ENCODE measurements around the gene LNP1. TPM values are rescaled to one million over a fixed set of nuclear protein-coding genes. Genes with fewer than 3 reads are reported as not detected.
"Not testable (repeated sequence)": the region's sequence is repeated elsewhere in the genome, so short reads cannot be mapped to it uniquely, and the experiment has no call there.

The LNP1 gene, protein sequence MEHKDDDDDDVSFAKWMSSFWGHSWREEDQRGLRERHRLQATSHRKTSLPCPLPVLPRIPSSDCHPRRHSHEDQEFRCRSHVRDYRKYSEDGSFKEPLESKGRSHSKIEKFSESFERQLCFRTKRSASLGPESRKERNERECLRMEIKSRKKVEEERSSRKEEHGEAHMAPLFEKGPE
- total RNA-seq, result 2.1 and 2.6 TPM in 2 replicates

DNA sequence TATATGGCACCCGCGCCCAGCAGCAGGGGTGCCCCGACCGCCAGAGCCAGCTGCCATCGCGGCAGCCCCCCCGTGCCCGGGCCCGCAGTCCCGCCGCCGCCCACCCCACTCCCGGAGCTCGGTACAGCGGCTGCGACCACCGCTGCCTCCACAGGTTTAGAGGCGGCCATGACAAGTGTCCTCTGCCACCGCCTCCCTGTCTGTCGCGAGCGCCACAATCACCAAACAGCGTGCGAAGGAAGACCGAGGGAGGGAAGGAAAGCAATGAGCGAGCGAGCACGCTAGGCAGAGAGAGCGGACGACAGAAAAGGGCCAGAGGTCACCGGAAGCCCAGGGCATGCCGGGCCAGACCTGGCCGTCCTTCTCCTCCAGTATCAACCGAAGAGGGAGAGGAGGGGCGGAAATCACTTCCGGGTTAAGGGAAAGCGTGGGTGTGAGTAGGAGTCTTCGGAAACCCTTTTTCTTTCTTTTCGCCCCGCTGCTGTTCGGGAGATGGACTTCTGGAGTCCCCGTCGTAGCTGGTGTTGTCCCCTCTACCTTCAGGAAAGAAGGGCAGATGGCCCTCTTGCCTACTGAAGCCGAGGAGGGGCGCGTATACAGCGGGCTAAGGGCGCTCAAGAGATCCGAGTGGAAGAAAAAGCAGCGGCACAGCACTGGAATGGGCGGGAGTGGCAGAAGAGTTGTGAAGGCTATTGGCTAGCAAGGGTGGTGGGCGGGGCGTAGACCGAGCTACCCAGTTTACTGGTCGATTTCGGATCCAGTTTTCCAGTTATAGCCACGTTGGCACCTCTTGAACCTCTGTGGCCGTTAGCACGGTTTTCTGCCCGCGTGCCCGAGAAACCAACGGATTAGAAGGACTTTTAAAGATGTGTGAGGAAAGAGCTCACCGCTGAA lies at the start of gene LNP1, which contains the start of gene TOMM70:
Gene LNP1, plus strand, starts transcription at position 760 of the 894 bp plus-strand sequence. CDS start 28,191 bp downstream, outside the sequence.
Gene TOMM70, minus strand, starts transcription at position 310 of the 894 bp plus-strand sequence. Its CDS starts 140 bp downstream, at position 170.
- Mint-ChIP-seq H3K27ac (peak within 1 kb of the TSS; percentile 98), H3K9me3 (peaks cover 4% of the 10 kb centered on the region), H3K36me3 (ENCODE audit: low read depth) (peaks cover 17% of the 10 kb centered on the region), H3K4me1 (peaks cover 36% of the 10 kb centered on the region), H3K4me3 (peak within 1 kb of the TSS; percentile 93), H3K27me3 (no peaks in the 10 kb centered on the region)
- DNase-seq, result peak; percentile 98
- intact Hi-C loops (cut with micrococcal nuclease), result loop anchor here (1.0 to 10.0 kb wide), 12 partner anchors 67 to 1276 kb away; partner anchors contain the start of genes CMSS1, NIT2, PCNP and TBC1D23

DNA sequence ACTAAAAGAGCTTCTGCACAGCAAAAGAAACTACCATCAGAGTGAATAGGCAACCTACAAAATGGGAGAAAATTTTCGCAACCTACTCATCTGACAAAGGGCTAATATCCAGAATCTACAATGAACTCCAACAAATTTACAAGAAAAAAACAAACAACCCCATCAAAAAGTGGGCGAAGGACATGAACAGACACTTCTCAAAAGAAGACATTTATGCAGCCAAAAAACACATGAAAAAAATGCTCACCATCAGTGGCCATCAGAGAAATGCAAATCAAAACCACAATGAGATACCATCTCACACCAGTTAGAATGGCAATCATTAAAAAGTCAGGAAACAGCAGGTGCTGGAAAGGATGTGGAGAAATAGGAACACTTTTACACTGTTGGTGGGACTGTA lies 49.6 kb upstream of the LNP1 start:
- H3K27me3 Mint-ChIP-seq; H3K4me3 Mint-ChIP-seq; H3K27ac Mint-ChIP-seq; H3K4me1 Mint-ChIP-seq; DNase-seq; intact Hi-C loops (cut with micrococcal nuclease); H3K9me3 Mint-ChIP-seq: not testable (repeated sequence)
- peaks cover 68% of the 10 kb centered on the region for H3K36me3 Mint-ChIP-seq (ENCODE audit: low read depth)

DNA sequence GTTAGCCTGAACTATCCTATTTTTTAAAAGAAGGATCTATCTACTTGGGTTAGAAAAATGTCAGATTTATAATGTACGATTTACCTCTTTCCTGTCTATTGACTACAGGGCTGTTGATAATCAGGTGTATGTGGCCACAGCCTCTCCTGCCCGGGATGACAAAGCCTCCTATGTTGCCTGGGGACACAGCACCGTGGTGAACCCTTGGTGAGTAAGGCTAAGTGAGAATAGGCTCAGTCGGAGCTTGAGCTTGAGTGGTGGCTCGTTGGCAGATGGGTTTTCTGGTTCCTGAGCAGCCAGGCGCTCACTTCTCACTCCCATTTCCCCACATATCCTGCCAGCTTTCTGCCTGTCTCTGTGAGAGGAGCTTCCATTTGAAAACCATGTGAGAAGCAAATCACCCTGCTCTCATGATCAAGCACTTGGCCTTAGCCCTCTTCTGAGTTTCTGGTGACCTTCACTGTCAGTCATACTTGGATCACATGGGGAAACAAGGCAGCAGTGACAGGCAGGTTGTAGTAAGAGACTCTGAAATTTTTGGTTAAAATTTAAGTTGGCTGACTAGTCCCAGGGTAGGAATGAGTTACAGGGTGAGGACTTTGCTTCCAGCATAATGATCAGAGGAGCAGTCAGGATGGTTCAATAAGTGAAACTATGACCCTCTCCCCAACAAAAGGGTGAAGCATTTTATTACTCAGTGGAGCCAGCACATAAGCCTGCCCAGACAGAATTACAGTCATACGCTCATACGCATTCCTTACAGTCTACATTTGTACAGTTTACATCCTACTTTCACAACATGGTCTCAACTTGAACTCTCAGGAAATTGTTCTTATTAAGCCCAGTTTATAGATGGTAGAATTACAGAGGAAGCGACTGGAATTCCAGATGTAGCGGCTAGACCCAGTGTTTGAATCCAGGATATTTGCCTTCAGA lies 48.8 kb upstream of the LNP1 start:
- H3K27me3 Mint-ChIP-seq, result no peaks in the 10 kb centered on the region
- DNase-seq, result no peak
- H3K9me3 Mint-ChIP-seq, result no peaks in the 10 kb centered on the region
- intact Hi-C loops (cut with micrococcal nuclease), result no loop called here
- H3K4me3 Mint-ChIP-seq, result no peak overlapping the region
- no peaks in the 10 kb centered on the region for H3K4me1 Mint-ChIP-seq
- H3K36me3 Mint-ChIP-seq (ENCODE audit: low read depth), result peaks cover 67% of the 10 kb centered on the region
- no peak overlapping the region for H3K27ac Mint-ChIP-seq

DNA sequence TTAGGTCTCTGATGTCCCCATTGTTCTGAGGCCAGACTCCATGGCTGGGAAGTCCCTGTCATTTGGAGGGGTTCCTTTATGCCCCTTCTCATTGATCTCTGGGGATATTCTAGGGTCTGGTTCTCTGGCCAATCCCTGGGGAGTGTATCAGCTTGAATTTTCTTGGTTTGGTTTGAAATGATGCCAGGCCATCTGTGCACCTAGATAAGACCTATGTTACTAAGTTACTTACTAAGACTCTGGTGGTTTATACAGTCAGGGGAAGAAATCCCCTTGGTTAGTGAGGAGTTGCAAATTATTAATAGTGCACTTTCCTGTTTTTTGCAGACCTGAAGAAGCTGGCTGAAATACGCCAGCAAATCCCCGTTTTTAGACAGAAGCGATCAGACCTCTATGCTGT lies 46.5 kb upstream of the LNP1 start:
- no peaks in the 10 kb centered on the region for H3K4me1 Mint-ChIP-seq
- peaks cover 69% of the 10 kb centered on the region for H3K36me3 Mint-ChIP-seq (ENCODE audit: low read depth)
- intact Hi-C loops (cut with micrococcal nuclease), result no loop called here
- H3K27me3 Mint-ChIP-seq, result no peaks in the 10 kb centered on the region
- no peak for DNase-seq
- no peak overlapping the region for H3K27ac Mint-ChIP-seq
- H3K9me3 Mint-ChIP-seq, result no peaks in the 10 kb centered on the region
- H3K4me3 Mint-ChIP-seq, result no peak overlapping the region

DNA sequence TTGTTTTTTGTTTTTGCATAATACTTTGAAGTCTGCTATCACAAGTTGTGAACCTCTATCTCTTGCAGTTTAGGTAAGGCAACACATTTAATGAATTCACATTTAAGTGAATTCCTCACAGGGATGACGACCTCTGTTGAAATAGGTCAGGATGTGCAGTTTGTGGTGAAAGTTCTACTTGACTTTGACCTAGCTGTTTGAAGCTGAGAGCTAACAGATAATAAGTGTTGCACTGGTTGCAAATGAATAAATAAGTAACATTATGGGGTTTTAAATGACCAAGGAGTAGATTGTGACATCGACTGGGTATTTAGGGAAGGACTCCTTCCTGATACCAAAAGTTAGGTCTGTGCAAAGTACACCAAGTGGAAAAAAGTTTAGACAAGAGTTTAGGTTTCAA lies 42.9 kb upstream of the LNP1 start:
- Mint-ChIP-seq H3K9me3 (peaks cover 4% of the 10 kb centered on the region), H3K27ac (no peak overlapping the region), H3K4me1 (no peaks in the 10 kb centered on the region), H3K36me3 (ENCODE audit: low read depth) (peaks cover 72% of the 10 kb centered on the region), H3K4me3 (no peak overlapping the region), H3K27me3 (no peaks in the 10 kb centered on the region)
- intact Hi-C loops (cut with micrococcal nuclease), result no loop called here
- no peak for DNase-seq

DNA sequence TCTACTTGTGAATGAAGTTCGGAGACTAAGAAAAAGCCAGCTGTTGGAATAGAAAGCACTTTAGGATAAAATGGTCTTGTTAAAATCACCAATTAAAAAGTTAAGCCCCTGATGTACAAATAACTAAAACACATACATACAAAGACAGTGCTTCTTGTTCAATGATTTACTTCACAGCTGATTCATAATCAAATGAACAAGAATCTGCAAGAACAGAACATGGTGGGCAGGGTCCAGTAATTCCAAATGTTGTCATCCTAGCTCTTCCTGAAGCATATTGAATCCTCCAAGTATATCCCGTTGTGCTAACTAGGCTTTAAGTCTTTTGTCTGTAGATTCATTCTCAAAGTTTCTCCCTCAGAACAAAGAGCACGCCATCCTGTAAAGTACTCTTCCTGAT lies 42.3 kb upstream of the LNP1 start:
- Mint-ChIP-seq H3K27me3 (no peaks in the 10 kb centered on the region), H3K4me3 (no peak overlapping the region), H3K27ac (no peak overlapping the region), H3K36me3 (ENCODE audit: low read depth) (peaks cover 71% of the 10 kb centered on the region), H3K9me3 (peaks cover 4% of the 10 kb centered on the region), H3K4me1 (no peaks in the 10 kb centered on the region)
- intact Hi-C loops (cut with micrococcal nuclease), result no loop called here
- no peak for DNase-seq

DNA sequence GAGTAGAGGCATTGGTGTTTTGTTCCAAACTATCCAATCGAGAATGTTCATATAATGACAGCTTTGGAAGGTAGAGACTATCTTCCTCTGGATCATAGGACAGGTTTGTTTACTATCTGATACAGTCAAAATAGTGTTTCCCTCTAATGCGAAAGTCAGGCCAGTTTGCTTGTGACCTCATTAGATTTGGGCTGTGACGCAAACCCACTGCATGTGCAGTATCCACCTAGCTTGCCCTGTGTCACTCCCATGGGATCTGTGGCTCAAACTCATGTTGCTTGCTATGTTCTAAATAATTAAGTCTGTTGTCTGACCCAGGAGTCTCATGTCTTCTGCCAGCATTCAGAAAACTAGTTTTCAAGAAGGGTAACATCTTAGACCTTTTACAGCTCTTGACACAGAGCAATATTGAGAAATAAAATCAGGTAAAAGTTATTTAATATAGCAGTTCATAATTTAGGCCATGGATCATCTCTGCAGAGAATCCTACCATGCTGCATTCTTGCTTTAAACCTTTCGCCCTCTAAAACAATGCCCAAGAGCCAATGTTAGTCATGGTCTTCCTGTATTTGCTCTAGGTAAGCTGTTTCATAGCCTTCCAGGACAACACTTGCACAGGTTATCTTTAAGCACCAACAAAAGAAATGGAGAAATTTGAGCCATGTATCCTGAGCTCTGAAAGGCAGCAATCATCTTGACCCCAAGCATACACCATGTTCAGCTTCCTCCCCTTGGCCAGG lies 40.4 kb upstream of the LNP1 start:
- intact Hi-C loops (cut with micrococcal nuclease), result no loop called here
- Mint-ChIP-seq H3K4me1 (no peaks in the 10 kb centered on the region), H3K9me3 (peaks cover 4% of the 10 kb centered on the region), H3K27me3 (no peaks in the 10 kb centered on the region), H3K36me3 (ENCODE audit: low read depth) (peaks cover 76% of the 10 kb centered on the region), H3K27ac (no peak overlapping the region), H3K4me3 (no peak overlapping the region)
- no peak for DNase-seq

DNA sequence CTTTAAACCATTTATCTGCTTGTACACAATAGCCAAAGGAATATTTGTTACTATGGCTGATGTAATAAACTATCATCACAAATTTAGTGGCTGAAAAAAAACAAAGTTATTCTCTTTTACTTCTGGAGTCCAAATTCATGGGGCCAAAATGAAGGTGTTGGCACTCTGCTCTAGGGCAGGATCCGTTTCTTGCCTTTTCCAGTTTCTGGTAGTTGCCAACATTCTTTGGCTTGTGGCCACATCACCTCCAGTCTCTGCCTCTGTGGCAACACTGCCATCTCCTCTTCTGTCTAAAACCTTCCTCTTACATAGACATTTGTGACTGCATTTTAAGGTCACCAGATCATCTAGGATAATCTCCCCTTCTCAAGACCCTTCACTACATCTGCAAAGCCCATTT lies 39.4 kb upstream of the LNP1 start:
- no peak for DNase-seq
- H3K4me1 Mint-ChIP-seq, result no peaks in the 10 kb centered on the region
- no peak overlapping the region for H3K27ac Mint-ChIP-seq
- H3K9me3 Mint-ChIP-seq, result peaks cover 4% of the 10 kb centered on the region
- peaks cover 73% of the 10 kb centered on the region for H3K36me3 Mint-ChIP-seq (ENCODE audit: low read depth)
- H3K4me3 Mint-ChIP-seq, result no peak overlapping the region
- H3K27me3 Mint-ChIP-seq, result no peaks in the 10 kb centered on the region
- intact Hi-C loops (cut with micrococcal nuclease), result no loop called here

DNA sequence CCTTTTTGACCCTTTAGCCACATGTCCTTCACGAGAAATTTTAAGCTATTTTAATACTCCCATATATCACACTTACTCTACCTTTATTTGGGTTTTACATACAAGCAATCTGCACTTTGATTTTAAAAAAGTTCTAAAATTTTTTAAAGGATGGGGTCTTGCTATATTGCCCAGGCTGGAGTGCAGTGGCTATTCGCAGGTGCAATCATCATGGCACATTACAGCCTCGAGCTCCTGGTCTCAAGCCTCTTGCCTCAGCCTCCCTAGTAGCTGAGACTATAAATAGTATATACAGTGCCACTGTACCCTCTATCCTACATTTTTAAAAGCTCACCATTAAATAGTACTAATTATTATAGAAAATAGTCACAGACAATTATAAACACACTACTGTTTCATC lies 36.9 kb upstream of the LNP1 start:
- H3K36me3 Mint-ChIP-seq (ENCODE audit: low read depth), result peaks cover 71% of the 10 kb centered on the region
- DNase-seq, result no peak
- no peak overlapping the region for H3K27ac Mint-ChIP-seq
- intact Hi-C loops (cut with micrococcal nuclease), result no loop called here
- no peaks in the 10 kb centered on the region for H3K4me1 Mint-ChIP-seq
- peaks cover 4% of the 10 kb centered on the region for H3K9me3 Mint-ChIP-seq
- H3K27me3 Mint-ChIP-seq, result no peaks in the 10 kb centered on the region
- no peak overlapping the region for H3K4me3 Mint-ChIP-seq

DNA sequence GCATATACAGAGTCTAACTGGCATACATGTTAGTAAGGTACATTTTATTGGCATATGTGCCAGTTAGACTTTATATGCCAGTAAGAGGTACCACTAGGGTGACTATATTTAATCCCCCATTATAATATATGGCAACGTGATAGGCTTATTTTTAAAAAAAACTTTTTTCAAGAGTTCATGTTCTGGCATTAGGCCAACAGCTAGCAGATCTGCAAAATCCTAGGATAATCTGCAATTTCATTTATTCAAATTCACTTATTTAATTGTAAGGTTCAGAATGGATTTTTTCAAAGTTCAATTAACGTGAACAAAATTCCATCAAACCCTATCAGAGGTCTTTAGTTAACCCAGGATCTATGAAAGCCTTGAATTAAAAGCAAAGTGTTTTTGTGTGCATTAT lies 34.9 kb upstream of the LNP1 start:
- DNase-seq, result no peak
- intact Hi-C loops (cut with micrococcal nuclease), result no loop called here
- Mint-ChIP-seq H3K27me3 (no peaks in the 10 kb centered on the region), H3K4me3 (no peak overlapping the region), H3K4me1 (no peaks in the 10 kb centered on the region), H3K36me3 (ENCODE audit: low read depth) (peaks cover 57% of the 10 kb centered on the region), H3K9me3 (peaks cover 4% of the 10 kb centered on the region), H3K27ac (no peak overlapping the region)

DNA sequence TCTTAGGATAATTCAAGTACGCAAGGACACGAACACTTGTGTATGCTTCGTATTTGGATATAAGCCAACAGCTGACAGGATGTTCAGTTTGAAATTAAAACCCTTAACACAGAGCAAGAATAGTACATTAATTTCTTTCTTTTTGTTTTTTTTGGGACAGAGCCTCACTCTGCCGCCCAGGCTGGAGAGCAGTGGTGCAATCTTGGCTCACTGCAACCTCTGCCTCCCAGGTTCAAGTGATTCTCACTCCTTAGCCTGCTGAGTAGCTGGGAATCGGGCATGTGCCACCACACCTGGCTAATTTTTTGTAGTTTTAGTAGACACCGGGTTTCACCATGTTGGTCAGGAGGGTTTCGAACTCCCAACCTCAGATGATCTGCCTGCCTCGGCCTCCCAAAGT lies 32.9 kb upstream of the LNP1 start:
- Mint-ChIP-seq H3K4me1 (no peaks in the 10 kb centered on the region), H3K27me3 (no peaks in the 10 kb centered on the region), H3K36me3 (ENCODE audit: low read depth) (peaks cover 49% of the 10 kb centered on the region), H3K27ac (no peak overlapping the region), H3K4me3 (no peak overlapping the region), H3K9me3 (no peaks in the 10 kb centered on the region)
- intact Hi-C loops (cut with micrococcal nuclease), result no loop called here
- no peak for DNase-seq

DNA sequence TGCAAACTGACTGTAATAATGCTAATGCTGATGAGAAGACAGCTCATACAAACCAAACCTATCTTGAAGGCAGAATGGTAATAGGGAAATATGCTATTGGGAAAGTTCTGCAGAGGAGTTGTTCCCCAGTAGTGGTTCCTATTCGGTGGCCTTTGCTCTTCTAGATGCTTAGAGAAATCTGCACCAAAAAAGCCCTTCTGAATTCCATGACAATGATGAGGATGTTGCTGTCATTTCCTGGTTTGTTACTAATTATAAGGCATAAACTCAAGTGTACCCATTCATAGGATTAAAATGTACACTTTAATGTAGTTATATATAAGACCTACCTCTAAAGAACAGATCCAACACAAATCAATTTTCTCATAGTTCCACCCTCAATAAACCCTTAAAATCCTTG lies 30.6 kb upstream of the LNP1 start:
- Mint-ChIP-seq H3K27me3 (no peaks in the 10 kb centered on the region), H3K27ac (no peak overlapping the region), H3K9me3 (no peaks in the 10 kb centered on the region), H3K36me3 (ENCODE audit: low read depth) (peaks cover 43% of the 10 kb centered on the region), H3K4me3 (no peak overlapping the region), H3K4me1 (no peaks in the 10 kb centered on the region)
- intact Hi-C loops (cut with micrococcal nuclease), result no loop called here
- DNase-seq, result no peak

DNA sequence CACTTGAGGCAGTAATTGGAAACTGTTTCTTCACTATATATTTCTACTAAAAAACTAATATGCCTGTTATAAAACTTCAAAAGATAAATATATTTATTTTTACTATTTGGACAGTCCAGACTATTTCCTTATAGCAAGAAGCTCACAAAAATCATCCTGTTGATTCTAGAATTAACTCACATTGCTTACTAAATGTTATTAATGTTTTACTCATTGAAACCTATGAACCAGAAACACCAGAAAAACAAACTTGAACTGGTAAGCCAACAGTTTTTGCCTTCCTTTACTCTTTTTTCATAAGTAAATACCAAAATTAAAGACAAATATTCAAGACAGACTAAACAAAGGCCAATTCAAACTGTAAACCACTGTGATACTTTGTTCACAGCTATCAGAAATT lies 26.8 kb upstream of the LNP1 start:
- intact Hi-C loops (cut with micrococcal nuclease), result no loop called here
- H3K27ac Mint-ChIP-seq, result no peak overlapping the region
- H3K4me1 Mint-ChIP-seq, result no peaks in the 10 kb centered on the region
- no peaks in the 10 kb centered on the region for H3K9me3 Mint-ChIP-seq
- DNase-seq, result no peak
- H3K27me3 Mint-ChIP-seq, result no peaks in the 10 kb centered on the region
- H3K4me3 Mint-ChIP-seq, result no peak overlapping the region
- H3K36me3 Mint-ChIP-seq (ENCODE audit: low read depth), result peaks cover 48% of the 10 kb centered on the region
